ENCODE measurements around the gene CTNNA3.

DNA sequence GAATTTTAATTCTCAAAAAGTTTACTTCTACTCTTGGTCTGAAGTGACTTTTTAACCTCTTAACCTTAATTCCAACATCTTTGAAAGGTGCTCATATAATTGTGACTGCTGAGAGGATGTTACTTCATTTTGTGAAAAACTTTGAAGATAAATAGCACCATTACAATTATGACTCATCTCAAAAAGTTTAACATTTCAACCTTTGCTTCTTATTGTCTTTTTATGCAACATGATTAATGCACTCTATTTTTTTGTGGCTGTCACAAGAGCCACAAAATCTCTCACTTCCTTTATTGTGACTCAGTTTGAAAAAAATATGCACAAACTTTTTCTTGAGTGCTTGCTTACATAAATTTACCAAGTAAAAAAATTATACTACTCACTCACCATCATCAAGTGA lies 387.1 kb downstream of the CTNNA3 start:
- TF ChIP-seq, protein P1, sequence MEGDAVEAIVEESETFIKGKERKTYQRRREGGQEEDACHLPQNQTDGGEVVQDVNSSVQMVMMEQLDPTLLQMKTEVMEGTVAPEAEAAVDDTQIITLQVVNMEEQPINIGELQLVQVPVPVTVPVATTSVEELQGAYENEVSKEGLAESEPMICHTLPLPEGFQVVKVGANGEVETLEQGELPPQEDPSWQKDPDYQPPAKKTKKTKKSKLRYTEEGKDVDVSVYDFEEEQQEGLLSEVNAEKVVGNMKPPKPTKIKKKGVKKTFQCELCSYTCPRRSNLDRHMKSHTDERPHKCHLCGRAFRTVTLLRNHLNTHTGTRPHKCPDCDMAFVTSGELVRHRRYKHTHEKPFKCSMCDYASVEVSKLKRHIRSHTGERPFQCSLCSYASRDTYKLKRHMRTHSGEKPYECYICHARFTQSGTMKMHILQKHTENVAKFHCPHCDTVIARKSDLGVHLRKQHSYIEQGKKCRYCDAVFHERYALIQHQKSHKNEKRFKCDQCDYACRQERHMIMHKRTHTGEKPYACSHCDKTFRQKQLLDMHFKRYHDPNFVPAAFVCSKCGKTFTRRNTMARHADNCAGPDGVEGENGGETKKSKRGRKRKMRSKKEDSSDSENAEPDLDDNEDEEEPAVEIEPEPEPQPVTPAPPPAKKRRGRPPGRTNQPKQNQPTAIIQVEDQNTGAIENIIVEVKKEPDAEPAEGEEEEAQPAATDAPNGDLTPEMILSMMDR (IDR thresholded peaks at IDR 0.05): no peak
- no peak for TF ChIP-seq POLR2A (IDR thresholded peaks at IDR 0.05)

Measured in upper lobe of left lung (tissue), 4 donors.